ACC112 (cell line): ENCODE measurements around the gene SPRY1.

ENCODE experiments used
- H2AFZ ChIP-seq: fragments of 200-600 bp; sonication (generic); one replicate; pipeline ENCODE4 v1.6.0; 2017; ENCODE audit warnings: antibody characterized with exemption, low read length; ENCODE audit not compliant: unreplicated experiment
- H3K27ac ChIP-seq: fragments of 200-600 bp; sonication (generic); 2 replicates; pipeline ENCODE4 v1.5.1; 2014; ENCODE audit warnings: low read depth, mild to moderate bottlenecking, antibody characterized with exemption, low read length, moderate library complexity
- H3K27me3 ChIP-seq: fragments of 200-600 bp; sonication (generic); 2 replicates; pipeline ENCODE4 v1.6.1; 2014; ENCODE audit warnings: mild to moderate bottlenecking, antibody characterized with exemption, low read length, moderate library complexity, mixed read lengths; ENCODE audit not compliant: insufficient read depth
- H3K36me3 ChIP-seq: fragments of 200-600 bp; sonication (generic); 2 replicates; pipeline ENCODE4 v1.6.1; 2016; ENCODE audit warnings: mild to moderate bottlenecking, antibody characterized with exemption, low read length, moderate library complexity, mixed read lengths; ENCODE audit not compliant: insufficient read depth
- H3K4me1 ChIP-seq: fragments of 200-600 bp; sonication (generic); one replicate; pipeline ENCODE4 v1.6.1; 2016; ENCODE audit warnings: low read length, mixed read lengths; ENCODE audit not compliant: insufficient read depth, unreplicated experiment, control insufficient read depth
- H3K4me3 ChIP-seq: fragments of 200-600 bp; sonication (generic); 2 replicates; pipeline ENCODE4 v1.5.1; 2014; ENCODE audit warnings: mild to moderate bottlenecking, low read depth, low read length
- H3K79me2 ChIP-seq: fragments of 200-600 bp; sonication (generic); one replicate; pipeline ENCODE4 v1.6.0; 2016; ENCODE audit warnings: low read length; ENCODE audit not compliant: control insufficient read depth, unreplicated experiment, insufficient read depth

SPRY1 gene

DNA sequence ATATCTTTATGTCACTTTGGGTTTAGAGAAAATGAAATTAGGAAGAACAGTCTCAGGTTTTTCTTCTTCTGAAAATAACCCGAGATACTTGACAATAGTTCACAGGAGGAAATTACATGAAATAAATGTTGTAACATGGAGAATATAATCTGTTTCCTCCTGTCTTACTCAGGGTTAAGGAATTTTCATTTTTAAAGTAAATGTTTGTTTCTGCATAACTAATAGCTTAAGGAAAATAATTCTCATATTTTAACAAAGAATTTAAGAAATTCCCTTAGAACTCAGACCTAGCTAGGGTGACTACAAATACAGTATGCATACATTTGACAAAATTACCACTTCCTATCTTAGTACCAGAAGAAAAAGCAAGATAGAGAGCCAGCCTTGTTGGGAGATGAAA lies 17.2 kb upstream of the SPRY1 start:
- Histone ChIP-seq H2AFZ (peak overlapping the region; percentile 30), H3K36me3 (0 out of 2 replicates have a peak, but pooled peaks cover 2% of the 10 kb centered on the region), H3K27ac (no peak overlapping the region), H3K27me3 (no peaks in the 10 kb centered on the region), H3K4me1 (peaks cover 11% of the 10 kb centered on the region), H3K79me2 (no peaks in the 10 kb centered on the region), H3K4me3 (no peak overlapping the region)

DNA sequence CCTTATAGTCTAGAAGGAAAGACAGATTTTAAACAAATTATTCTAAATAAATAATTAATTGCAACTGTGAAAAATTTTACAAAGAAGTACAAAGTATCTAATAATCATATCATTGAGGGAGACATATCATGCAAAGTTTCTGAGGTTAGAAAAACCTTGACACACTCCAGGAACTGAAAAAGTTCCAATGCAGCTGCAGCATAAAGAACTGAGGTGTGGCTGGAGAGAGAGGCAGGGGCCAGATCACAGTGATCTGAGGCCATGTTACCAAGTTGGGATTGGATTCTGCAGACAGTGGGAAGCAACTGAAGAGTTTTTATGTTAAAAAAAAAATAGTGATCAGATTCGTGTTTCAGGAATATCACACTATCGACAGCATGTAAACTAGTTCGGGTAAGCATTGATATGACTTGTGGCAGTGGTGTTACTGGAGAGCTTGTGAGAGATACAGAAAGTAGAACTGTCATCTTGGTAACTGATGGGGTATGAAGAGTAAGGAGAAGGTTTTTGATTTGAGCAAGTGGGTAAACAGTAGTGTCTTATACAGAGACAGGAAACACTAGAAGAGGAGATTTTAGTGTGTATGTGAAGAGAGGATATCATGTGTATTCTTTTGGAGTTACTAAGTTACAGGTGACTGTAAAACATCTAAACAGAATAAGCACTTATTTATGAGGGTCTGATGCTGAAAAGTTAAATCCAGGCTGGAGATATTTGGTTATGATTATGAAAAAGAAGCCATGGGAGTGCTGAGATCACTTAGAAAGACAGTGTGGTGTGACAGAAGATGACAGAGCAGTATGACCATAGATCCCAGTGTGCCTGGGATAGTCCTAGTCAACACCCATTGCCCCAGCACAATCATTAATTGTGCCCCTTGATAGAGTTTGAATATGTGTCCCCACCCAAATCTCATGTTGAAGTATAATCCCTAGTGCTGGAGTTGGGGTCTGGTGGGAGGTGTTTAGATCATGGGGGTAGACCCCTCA lies 15.6 kb upstream of the SPRY1 start:
- Histone ChIP-seq H3K27me3 (no peaks in the 10 kb centered on the region), H3K27ac (no peak overlapping the region), H3K36me3 (no peaks in the 10 kb centered on the region), H3K4me1 (peaks cover 11% of the 10 kb centered on the region), H2AFZ (no peak overlapping the region), H3K4me3 (no peak overlapping the region), H3K79me2 (no peaks in the 10 kb centered on the region)

DNA sequence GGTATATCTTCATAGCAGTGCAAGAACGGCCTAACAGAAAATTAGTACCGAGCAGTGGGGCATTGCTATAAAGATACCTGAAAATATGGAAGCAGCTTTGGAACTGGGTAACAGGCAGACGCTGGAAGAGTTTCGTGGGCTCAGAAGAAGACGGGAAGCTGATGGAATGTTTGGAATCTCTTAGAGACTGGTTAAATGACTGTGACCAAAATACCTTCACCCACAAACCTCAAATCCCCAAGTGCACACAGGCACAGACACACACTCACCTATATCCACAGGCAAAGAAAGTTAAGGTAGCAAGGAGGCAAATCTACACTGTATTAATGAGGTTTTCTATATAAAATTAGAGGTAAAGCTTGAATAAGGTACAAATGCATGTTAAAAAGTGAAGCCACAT lies 14.6 kb upstream of the SPRY1 start:
- Histone ChIP-seq H3K27ac (no peak overlapping the region), H3K27me3 (no peaks in the 10 kb centered on the region), H3K79me2 (no peaks in the 10 kb centered on the region), H3K36me3 (no peaks in the 10 kb centered on the region), H3K4me1 (peaks cover 11% of the 10 kb centered on the region), H3K4me3 (no peak overlapping the region), H2AFZ (no peak overlapping the region)

DNA sequence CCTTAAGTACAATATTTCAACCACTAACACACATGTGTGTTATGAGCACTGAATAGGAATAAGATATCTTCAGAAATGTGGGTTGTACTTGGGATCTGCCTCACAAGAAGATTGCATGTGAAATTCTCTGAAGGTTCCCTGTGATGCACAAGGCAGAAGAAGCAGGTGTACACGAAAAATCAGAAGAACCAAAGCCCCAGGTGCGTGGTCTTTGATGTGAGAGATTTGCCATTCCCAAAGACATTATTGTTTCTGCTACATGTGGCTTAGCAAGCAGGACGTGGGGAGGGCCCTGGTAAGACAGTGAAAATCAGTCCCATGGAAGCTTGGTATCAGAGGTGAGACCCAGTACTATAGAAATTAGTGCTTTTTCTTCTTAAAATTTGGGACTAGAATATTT lies 13.0 kb upstream of the SPRY1 start:
- Histone ChIP-seq H2AFZ (no peak overlapping the region), H3K27me3 (no peaks in the 10 kb centered on the region), H3K36me3 (no peaks in the 10 kb centered on the region), H3K27ac (no peak overlapping the region), H3K79me2 (no peaks in the 10 kb centered on the region), H3K4me3 (no peak overlapping the region), H3K4me1 (peaks cover 11% of the 10 kb centered on the region)

DNA sequence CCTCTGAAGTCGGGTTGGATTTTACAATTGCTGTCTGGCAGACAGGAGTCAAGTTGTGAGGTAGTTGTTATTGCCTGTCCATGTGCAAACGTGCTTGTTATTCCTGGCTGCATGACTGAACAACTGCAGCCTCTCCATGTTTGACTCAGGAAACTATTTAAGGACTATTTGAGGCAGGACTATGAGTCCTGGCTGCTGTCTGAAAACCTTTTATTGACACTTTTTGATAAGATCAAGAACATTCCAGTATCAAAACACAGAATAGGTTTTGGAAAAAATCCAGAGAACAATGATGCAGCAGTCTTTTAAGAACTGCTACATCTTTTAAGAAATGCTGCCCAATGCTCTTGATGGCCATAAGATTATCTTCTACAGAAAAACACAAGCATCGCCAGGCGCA lies 10.0 kb upstream of the SPRY1 start:
- Histone ChIP-seq H3K79me2 (no peaks in the 10 kb centered on the region), H3K4me3 (no peak overlapping the region), H3K27ac (no peak overlapping the region), H3K36me3 (no peaks in the 10 kb centered on the region), H3K27me3 (no peaks in the 10 kb centered on the region), H2AFZ (no peak overlapping the region), H3K4me1 (no peaks in the 10 kb centered on the region)

DNA sequence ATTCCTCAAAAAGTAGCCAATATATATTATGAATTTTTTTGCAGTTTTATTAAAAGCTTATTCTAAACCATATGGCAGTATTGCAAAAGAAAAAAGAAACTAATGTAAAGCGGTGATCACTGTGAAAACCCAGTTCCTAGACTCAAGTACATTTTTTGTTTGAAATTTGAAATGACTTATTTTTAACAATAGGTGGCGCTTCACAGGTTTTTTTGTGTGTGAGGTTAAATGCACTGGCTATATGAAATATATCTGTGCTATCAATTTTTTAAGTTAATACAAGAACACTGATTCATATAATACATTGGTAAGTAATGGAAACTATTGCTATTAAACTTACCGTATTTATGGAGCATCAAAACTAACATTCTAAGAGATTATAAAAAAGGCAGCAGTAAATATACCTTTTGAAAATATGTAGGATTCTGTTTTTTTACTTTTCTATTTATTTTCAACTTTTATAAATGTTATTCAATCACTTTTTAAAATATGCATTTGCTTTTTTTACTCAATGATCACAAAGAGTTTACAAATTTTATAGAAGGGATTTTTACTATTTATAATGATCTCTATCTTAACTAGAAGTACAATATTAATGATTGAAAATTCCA lies 5.6 kb upstream of the SPRY1 start:
- no peak overlapping the region for H3K27ac ChIP-seq
- H3K27me3 ChIP-seq = no peaks in the 10 kb centered on the region
- no peak overlapping the region for H3K4me3 ChIP-seq
- no peaks in the 10 kb centered on the region for H3K79me2 ChIP-seq
- H3K36me3 ChIP-seq = no peaks in the 10 kb centered on the region
- H3K4me1 ChIP-seq = no peaks in the 10 kb centered on the region
- H2AFZ ChIP-seq = no peak overlapping the region

DNA sequence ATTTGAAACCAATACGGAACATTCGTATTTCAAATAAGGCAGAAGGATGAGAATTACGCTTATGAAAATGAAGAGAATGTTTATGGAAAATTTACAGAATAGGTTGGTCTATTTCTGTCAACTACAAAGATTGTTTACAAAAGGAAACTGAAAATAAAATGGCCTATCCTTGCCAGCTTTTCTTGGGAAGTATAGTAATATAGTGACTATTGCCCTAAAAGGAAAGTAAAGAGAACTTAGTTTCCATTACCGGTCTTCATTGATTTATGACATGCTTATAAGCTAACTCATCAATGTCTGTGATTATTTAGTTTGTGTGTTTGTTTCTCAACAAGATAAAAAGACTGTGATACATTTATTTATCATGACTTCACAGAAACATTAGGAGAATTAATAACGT lies 2.9 kb upstream of the SPRY1 start:
- Histone ChIP-seq H3K4me3 (no peak overlapping the region), H3K27me3 (no peaks in the 10 kb centered on the region), H3K36me3 (no peaks in the 10 kb centered on the region), H3K4me1 (no peaks in the 10 kb centered on the region), H3K27ac (no peak overlapping the region), H3K79me2 (no peaks in the 10 kb centered on the region), H2AFZ (peak overlapping the region; percentile 7)

DNA sequence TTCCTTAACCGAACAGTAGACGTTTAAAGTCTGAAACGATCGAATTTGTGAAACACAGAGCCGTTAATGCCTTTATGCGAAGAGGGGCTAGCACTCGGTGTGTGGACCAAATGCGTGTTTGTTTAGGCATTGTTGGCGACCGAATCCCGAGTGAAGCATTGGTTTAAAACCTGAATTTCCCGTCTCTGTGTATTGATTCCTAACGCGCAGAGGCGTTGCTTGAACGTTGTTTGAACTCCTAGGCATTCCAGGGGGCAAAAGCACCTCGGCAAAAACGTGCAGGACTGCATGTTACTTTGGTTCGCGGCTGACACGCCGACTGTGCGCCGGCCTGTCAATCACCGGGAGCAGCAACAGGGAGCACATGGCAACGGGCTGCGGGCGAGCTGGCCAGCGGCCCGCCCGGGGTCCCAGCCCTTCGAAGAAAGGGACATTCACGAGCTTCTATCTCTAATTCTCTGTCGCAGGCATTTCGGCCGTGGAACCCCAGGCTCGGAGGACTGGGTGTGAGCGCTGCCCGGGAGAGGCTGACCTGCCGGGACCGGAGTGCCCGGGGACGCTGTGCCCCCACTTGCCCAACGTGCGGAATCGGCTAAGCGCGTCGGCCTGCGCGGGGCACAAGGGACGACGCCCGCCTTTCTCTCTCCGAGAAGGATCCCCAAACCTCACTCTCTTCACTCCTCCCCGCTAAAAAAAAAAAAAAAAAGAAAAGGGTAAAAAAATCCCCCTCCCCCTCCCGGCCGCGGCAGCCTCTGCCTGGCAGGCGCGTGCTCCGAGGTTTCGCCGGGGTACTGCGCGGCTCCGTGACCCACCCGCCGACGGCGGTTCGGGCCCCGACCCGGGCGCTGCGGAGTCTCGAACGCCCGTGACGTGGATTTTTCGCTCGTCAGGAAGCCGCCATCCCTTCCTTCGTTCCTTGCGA lies 810 bp downstream of the SPRY1 start:
- peak overlapping the region; percentile 32 for H3K27ac ChIP-seq
- peaks cover 25% of the 10 kb centered on the region for H3K79me2 ChIP-seq
- peaks cover 7% of the 10 kb centered on the region for H3K4me1 ChIP-seq
- H2AFZ ChIP-seq = peak overlapping the region; percentile 26
- no peaks in the 10 kb centered on the region for H3K27me3 ChIP-seq
- H3K4me3 ChIP-seq = peak overlapping the region; percentile 84
- H3K36me3 ChIP-seq = peaks cover 9% of the 10 kb centered on the region; the same call in 1 of the 2 replicates

DNA sequence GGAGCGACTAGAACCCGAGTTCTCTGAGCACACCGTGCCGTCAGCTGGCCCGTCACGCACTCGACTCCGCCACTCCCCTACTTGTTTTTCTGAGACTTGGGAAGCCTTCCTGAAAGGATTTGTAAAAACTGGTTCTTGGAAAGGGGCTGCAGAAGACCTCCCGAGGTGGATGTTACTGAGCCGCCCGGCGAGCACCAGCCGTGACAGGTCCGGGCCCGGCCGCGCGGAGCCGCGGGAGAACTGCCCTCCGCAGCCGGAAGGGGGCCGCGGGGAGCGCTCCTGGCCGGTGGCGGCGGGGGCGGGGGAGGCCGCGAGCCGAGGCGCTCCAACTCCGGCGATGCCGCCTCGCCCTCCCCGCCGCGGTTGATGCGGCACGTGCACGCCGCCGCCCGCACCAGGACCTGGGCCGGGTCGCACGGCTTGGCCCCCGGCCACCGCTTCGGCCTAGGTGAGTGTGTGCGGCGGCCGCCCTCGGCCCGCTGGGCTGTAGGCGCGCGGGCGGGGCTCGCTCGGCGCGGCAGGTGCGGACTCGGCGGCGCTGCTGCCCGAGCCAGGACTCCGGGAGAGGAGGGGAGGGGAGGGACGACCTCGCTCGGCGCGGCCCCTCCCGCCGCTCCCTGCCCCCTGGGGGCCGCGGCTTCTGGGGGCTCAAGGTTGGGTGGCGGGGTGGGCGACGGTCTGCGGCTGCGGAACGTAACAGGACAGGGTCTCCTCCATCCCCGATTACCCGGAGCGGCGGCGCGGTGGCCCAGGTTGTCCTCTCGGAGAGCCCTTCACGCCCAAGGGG lies 1.7 kb downstream of the SPRY1 start:
- H2AFZ ChIP-seq = peak overlapping the region; percentile 55
- H3K27me3 ChIP-seq = no peaks in the 10 kb centered on the region
- peaks cover 17% of the 10 kb centered on the region for H3K36me3 ChIP-seq
- peaks cover 7% of the 10 kb centered on the region for H3K4me1 ChIP-seq
- H3K79me2 ChIP-seq = peaks cover 25% of the 10 kb centered on the region
- H3K27ac ChIP-seq = peak overlapping the region; percentile 32; the same call in 1 of the 2 replicates
- peak overlapping the region; percentile 84 for H3K4me3 ChIP-seq
